Activated CD4-positive, alpha-beta T cell treated with anti-CD3 and anti-CD28 coated beads, Interleukin-2, amount 10 ng/mL, durations not matched to agents 7 days and 5 days (primary cell): Measurements from ENCODE around the gene OVOL1. TPM values are rescaled to one million over a fixed set of nuclear protein-coding genes. Genes with fewer than 3 reads are reported as not detected.
"Not testable (repeated sequence)": the region's sequence is repeated elsewhere in the genome, so short reads cannot be mapped to it uniquely, and the experiment has no call there.

ENCODE experiments used
- CTCF ChIA-PET: fragments of 350-600 bp; sonication (Branson Sonifier 250); formaldehyde crosslinking; loops from one replicate; lab custom pipeline; 2021; ENCODE audit warnings: antibody characterized with exemption; lab: Charles Lee
- POLR2A ChIA-PET: fragments of 350-600 bp; sonication (Branson Sonifier 250); formaldehyde crosslinking; loops from one replicate; lab custom pipeline; 2021; ENCODE audit warnings: antibody characterized with exemption; lab: Charles Lee
- DNase-seq: peaks from one replicate; pipeline ENCODE4 v3.0.0-alpha.2; 2020
- H3K27ac Mint-ChIP-seq: one replicate; pipeline ENCODE4 v1.8.0; 2021; ENCODE audit warnings: mild to moderate bottlenecking, moderate library complexity, mixed read lengths
- H3K27me3 Mint-ChIP-seq: one replicate; pipeline ENCODE4 v1.8.0; 2021; ENCODE audit warnings: mixed read lengths
- H3K36me3 Mint-ChIP-seq: one replicate; pipeline ENCODE4 v1.8.0; 2021; ENCODE audit warnings: low read depth, mixed read lengths
- H3K4me1 Mint-ChIP-seq: one replicate; pipeline ENCODE4 v1.8.0; 2021; ENCODE audit warnings: mixed read lengths
- H3K4me3 Mint-ChIP-seq: one replicate; pipeline ENCODE4 v1.8.0; 2021; ENCODE audit warnings: mild to moderate bottlenecking, moderate library complexity, mixed read lengths
- H3K9me3 Mint-ChIP-seq: one replicate; pipeline ENCODE4 v1.8.0; 2021; ENCODE audit warnings: mixed read lengths
- total RNA-seq, 2 experiments: library from RNA; stranded (reverse); gene quantifications; one replicate each; pipeline ENCODE4 v1.2.3, GENCODE V29; 2021

The OVOL1 gene
- total RNA-seq, 2 experiments from 2014 or later: not detected

- H3K9me3 Mint-ChIP-seq: no peaks in the 10 kb centered on the region
- H3K27ac Mint-ChIP-seq: no peak overlapping the region
- H3K36me3 Mint-ChIP-seq: no peaks in the 10 kb centered on the region
Measured at GRCh38 chr11:65814986-65815565, 28.2 kb downstream of the OVOL1 start.

GRCh38 chr11:65816696-65817095, 29.8 kb downstream of the OVOL1 start:
- ChIA-PET POLR2A (no interaction called here), CTCF (interaction anchor here (0.7 to 5.2 kb wide), 15 partner anchors 10 to 188 kb away, joined by 3 to 62 read pairs (median 5); partner anchors contain the start of genes AP5B1, CFL1, KAT5 and SNX32)
- Mint-ChIP-seq H3K4me1 (peaks cover 20% of the 10 kb centered on the region), H3K27me3 (peaks cover 4% of the 10 kb centered on the region), H3K36me3 (no peaks in the 10 kb centered on the region), H3K27ac (no peak overlapping the region), H3K9me3 (no peaks in the 10 kb centered on the region), H3K4me3 (peak overlapping the region; percentile 74)
- no peak for DNase-seq

More at GRCh38 chr11:65814986-65815565, 28.2 kb downstream of the OVOL1 start:
- ChIA-PET CTCF (interaction anchor here (0.6 to 5.2 kb wide), 6 partner anchors 17 to 103 kb away, joined by 3 to 62 read pairs (median 19); partner anchors contain the start of genes AP5B1, KAT5 and SNX32), POLR2A (interaction anchor here (0.5 to 0.7 kb wide), 2 partner anchors 30 to 36 kb away, joined by 3 to 4 read pairs; no protein-coding TSS in a partner anchor)
- Mint-ChIP-seq H3K4me1 (peaks cover 23% of the 10 kb centered on the region), H3K4me3 (no peak overlapping the region), H3K27me3 (peaks cover 6% of the 10 kb centered on the region)
- no peak for DNase-seq

GRCh38 chr11:65817312-65817834, 30.5 kb downstream of the OVOL1 start:
- Mint-ChIP-seq H3K9me3 (no peaks in the 10 kb centered on the region), H3K4me1 (peaks cover 20% of the 10 kb centered on the region), H3K27ac (peak overlapping the region; percentile 79), H3K36me3 (no peaks in the 10 kb centered on the region), H3K4me3 (peak overlapping the region; percentile 74), H3K27me3 (peaks cover 4% of the 10 kb centered on the region)
- ChIA-PET POLR2A (no interaction called here), CTCF (interaction anchor here (0.5 to 5.2 kb wide), 28 partner anchors 9 to 527 kb away, joined by 3 to 62 read pairs (median 4); partner anchors contain the start of genes AP5B1, CFL1, FIBP and KAT5)
- no peak for DNase-seq

- Mint-ChIP-seq H3K36me3 (no peaks in the 10 kb centered on the region), H3K4me3 (peak overlapping the region; percentile 74), H3K4me1 (peaks cover 20% of the 10 kb centered on the region), H3K27ac (peak overlapping the region; percentile 79), H3K27me3 (peaks cover 4% of the 10 kb centered on the region), H3K9me3 (no peaks in the 10 kb centered on the region)
- POLR2A ChIA-PET: no interaction called here
- CTCF ChIA-PET: interaction anchor here (0.5 to 5.2 kb wide), 40 partner anchors 9 to 643 kb away, joined by 3 to 62 read pairs (median 4); partner anchors contain the start of genes AP5B1, CFL1, FIBP and KAT5
- peak; percentile 93 for DNase-seq
Measured at GRCh38 chr11:65817835-65818680, 31.2 kb downstream of the OVOL1 start.

GRCh38 chr11:65821107-65821506, 34.2 kb downstream of the OVOL1 start:
- Mint-ChIP-seq H3K27ac (no peak overlapping the region), H3K4me3 (no peak overlapping the region)
- POLR2A ChIA-PET: no interaction called here

GRCh38 chr11:65822776-65823528, 36.1 kb downstream of the OVOL1 start:
- peaks cover 11% of the 10 kb centered on the region for H3K4me1 Mint-ChIP-seq
- no peak for DNase-seq
- no peak overlapping the region for H3K27ac Mint-ChIP-seq
- no peaks in the 10 kb centered on the region for H3K9me3 Mint-ChIP-seq
- H3K36me3 Mint-ChIP-seq: no peaks in the 10 kb centered on the region
- no peak overlapping the region for H3K4me3 Mint-ChIP-seq
- H3K27me3 Mint-ChIP-seq: no peaks in the 10 kb centered on the region
- ChIA-PET CTCF (interaction anchor here (0.8 to 3.2 kb wide), 6 partner anchors 10 to 122 kb away, joined by 3 to 15 read pairs (median 4); partner anchors contain the start of genes AP5B1, KAT5, MUS81 and SNX32), POLR2A (no interaction called here)

More at GRCh38 chr11:65821107-65821506, 34.2 kb downstream of the OVOL1 start:
- Mint-ChIP-seq H3K4me1 (peaks cover 20% of the 10 kb centered on the region), H3K27me3 (no peaks in the 10 kb centered on the region), H3K36me3 (no peaks in the 10 kb centered on the region), H3K9me3 (no peaks in the 10 kb centered on the region)
- CTCF ChIA-PET: no interaction called here
- DNase-seq: no peak

GRCh38 chr11:65826984-65827735, 40.3 kb downstream of the OVOL1 start:
- ChIA-PET POLR2A (no interaction called here), CTCF (interaction anchor here (0.6 to 3.2 kb wide), 16 partner anchors 8 to 116 kb away, joined by 3 to 19 read pairs (median 4); partner anchors contain the start of genes FIBP, KAT5 and MUS81)
- no peaks in the 10 kb centered on the region for H3K9me3 Mint-ChIP-seq
- no peak for DNase-seq
- H3K4me3 Mint-ChIP-seq: no peak overlapping the region
- peaks cover 16% of the 10 kb centered on the region for H3K27me3 Mint-ChIP-seq
- no peak overlapping the region for H3K27ac Mint-ChIP-seq
- H3K36me3 Mint-ChIP-seq: no peaks in the 10 kb centered on the region
- peaks cover 16% of the 10 kb centered on the region for H3K4me1 Mint-ChIP-seq

- Mint-ChIP-seq H3K4me1 (peaks cover 23% of the 10 kb centered on the region), H3K4me3 (no peak overlapping the region), H3K27ac (no peak overlapping the region), H3K9me3 (peaks cover 3% of the 10 kb centered on the region), H3K27me3 (peaks cover 25% of the 10 kb centered on the region), H3K36me3 (no peaks in the 10 kb centered on the region)
- no peak for DNase-seq
- ChIA-PET POLR2A (no interaction called here), CTCF (interaction anchor here (0.6 to 1.7 kb wide), 7 partner anchors 30 to 385 kb away, joined by 3 to 7 read pairs (median 3); partner anchors contain the start of genes AP5B1 and MUS81)
Measured at GRCh38 chr11:65829459-65829858, 42.6 kb downstream of the OVOL1 start.

GRCh38 chr11:65832231-65832630, 45.4 kb downstream of the OVOL1 start:
- peaks cover 23% of the 10 kb centered on the region for H3K4me1 Mint-ChIP-seq
- ChIA-PET CTCF (interaction anchor here (1.0 to 4.3 kb wide), 11 partner anchors 8 to 194 kb away, joined by 3 to 31 read pairs (median 5); partner anchors contain the start of genes AP5B1, KAT5, MUS81 and RNASEH2C), POLR2A (interaction anchor here (1.0 kb wide), 1 partner anchor 27 kb away, joined by 3 read pairs; no protein-coding TSS in a partner anchor)
- DNase-seq, H3K27ac Mint-ChIP-seq, H3K9me3 Mint-ChIP-seq, H3K36me3 Mint-ChIP-seq: not testable (repeated sequence)
- H3K27me3 Mint-ChIP-seq: peaks cover 25% of the 10 kb centered on the region
- H3K4me3 Mint-ChIP-seq: peak overlapping the region; percentile 4

GRCh38 chr11:65833297-65834030, 46.6 kb downstream of the OVOL1 start, which contains the start of gene SNX32:
SNX32 (plus strand) TSS chr11:65833963; CDS start chr11:65834066, 103 bp downstream.
- Mint-ChIP-seq H3K4me3 (no peak within 1 kb of the TSS), H3K36me3 (no peaks in the 10 kb centered on the region), H3K4me1 (peaks cover 17% of the 10 kb centered on the region), H3K27ac (no peak within 1 kb of the TSS), H3K9me3 (peaks cover 3% of the 10 kb centered on the region), H3K27me3 (peaks cover 25% of the 10 kb centered on the region)
- peak; percentile 96 for DNase-seq
- ChIA-PET POLR2A (interaction anchor here (0.6 kb wide), 2 partner anchors 26 to 372 kb away, joined by 3 to 18 read pairs; partner anchors contain the start of gene MUS81), CTCF (interaction anchor here (1.0 to 4.3 kb wide), 11 partner anchors 10 to 195 kb away, joined by 3 to 31 read pairs (median 5); partner anchors contain the start of genes AP5B1, FIBP, KAT5 and MUS81)
